ENCODE results near the gene GRAMD1B.

Gene GRAMD1B

GRCh38 chr11:123416566-123416965 lies 13.5 kb upstream of the GRAMD1B start:
- H3K79me2 ChIP-seq (ENCODE audit: insufficient read depth, low read length) = no peaks in the 10 kb centered on the region
- H4K20me1 ChIP-seq (ENCODE audit: insufficient read depth, low read length, poor library complexity, severe bottlenecking) = no peaks in the 10 kb centered on the region
- H3K4me1 ChIP-seq (ENCODE audit: insufficient read depth, low read length, poor library complexity, severe bottlenecking) = no peaks in the 10 kb centered on the region
- no peak overlapping the region for H3K4me2 ChIP-seq (ENCODE audit: low read depth, low read length, poor library complexity, severe bottlenecking)
- H3K4me3 ChIP-seq (ENCODE audit: low read length, poor library complexity, severe bottlenecking) = no peak overlapping the region
- no peaks in the 10 kb centered on the region for H3K9me2 ChIP-seq (replicated peaks; ENCODE audit: low read depth, low read length)
- no peak overlapping the region for H3K9ac ChIP-seq (ENCODE audit: low read depth, low read length, poor library complexity, severe bottlenecking)
- H3K36me3 ChIP-seq (ENCODE audit: insufficient read depth, low read length) = no peaks in the 10 kb centered on the region
- no peaks in the 10 kb centered on the region for H3F3A ChIP-seq (ENCODE audit: low read depth)
- no peaks in the 10 kb centered on the region for H3K9me3 ChIP-seq (ENCODE audit: insufficient read depth, low read depth, low read length)
- TF ChIP-seq, protein P1, sequence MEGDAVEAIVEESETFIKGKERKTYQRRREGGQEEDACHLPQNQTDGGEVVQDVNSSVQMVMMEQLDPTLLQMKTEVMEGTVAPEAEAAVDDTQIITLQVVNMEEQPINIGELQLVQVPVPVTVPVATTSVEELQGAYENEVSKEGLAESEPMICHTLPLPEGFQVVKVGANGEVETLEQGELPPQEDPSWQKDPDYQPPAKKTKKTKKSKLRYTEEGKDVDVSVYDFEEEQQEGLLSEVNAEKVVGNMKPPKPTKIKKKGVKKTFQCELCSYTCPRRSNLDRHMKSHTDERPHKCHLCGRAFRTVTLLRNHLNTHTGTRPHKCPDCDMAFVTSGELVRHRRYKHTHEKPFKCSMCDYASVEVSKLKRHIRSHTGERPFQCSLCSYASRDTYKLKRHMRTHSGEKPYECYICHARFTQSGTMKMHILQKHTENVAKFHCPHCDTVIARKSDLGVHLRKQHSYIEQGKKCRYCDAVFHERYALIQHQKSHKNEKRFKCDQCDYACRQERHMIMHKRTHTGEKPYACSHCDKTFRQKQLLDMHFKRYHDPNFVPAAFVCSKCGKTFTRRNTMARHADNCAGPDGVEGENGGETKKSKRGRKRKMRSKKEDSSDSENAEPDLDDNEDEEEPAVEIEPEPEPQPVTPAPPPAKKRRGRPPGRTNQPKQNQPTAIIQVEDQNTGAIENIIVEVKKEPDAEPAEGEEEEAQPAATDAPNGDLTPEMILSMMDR (conservative IDR thresholded peaks at IDR 0.05; ENCODE audit: low read length) = no peak
- no peak overlapping the region for H2AFZ ChIP-seq (ENCODE audit: low read length)
- no peaks in the 10 kb centered on the region for H3K27me3 ChIP-seq (ENCODE audit: insufficient read depth, low read length, poor library complexity, severe bottlenecking)

GRCh38 chr11:123418351-123419114 lies 11.5 kb upstream of the GRAMD1B start:
- Histone ChIP-seq H3F3A (ENCODE audit: low read depth) (no peaks in the 10 kb centered on the region), H3K9me3 (ENCODE audit: insufficient read depth, low read depth, low read length) (no peaks in the 10 kb centered on the region), H3K9ac (ENCODE audit: low read depth, low read length, poor library complexity, severe bottlenecking) (no peak overlapping the region), H4K20me1 (ENCODE audit: insufficient read depth, low read length, poor library complexity, severe bottlenecking) (no peaks in the 10 kb centered on the region), H3K4me2 (ENCODE audit: low read depth, low read length, poor library complexity, severe bottlenecking) (no peak overlapping the region), H3K27me3 (ENCODE audit: insufficient read depth, low read length, poor library complexity, severe bottlenecking) (no peaks in the 10 kb centered on the region), H3K79me2 (ENCODE audit: insufficient read depth, low read length) (no peaks in the 10 kb centered on the region), H3K4me3 (ENCODE audit: low read length, poor library complexity, severe bottlenecking) (no peak overlapping the region), H3K4me1 (ENCODE audit: insufficient read depth, low read length, poor library complexity, severe bottlenecking) (no peaks in the 10 kb centered on the region), H2AFZ (ENCODE audit: low read length) (no peak overlapping the region), H3K9me2 (replicated peaks; ENCODE audit: low read depth, low read length) (no peaks in the 10 kb centered on the region), H3K36me3 (ENCODE audit: insufficient read depth, low read length) (no peaks in the 10 kb centered on the region)
- no peak for TF ChIP-seq EZH2phosphoT487 (IDR thresholded peaks at IDR 0.05; ENCODE audit: borderline replicate concordance)
- TF ChIP-seq, protein P1 (conservative IDR thresholded peaks at IDR 0.05; ENCODE audit: low read length) = no peak

DNA sequence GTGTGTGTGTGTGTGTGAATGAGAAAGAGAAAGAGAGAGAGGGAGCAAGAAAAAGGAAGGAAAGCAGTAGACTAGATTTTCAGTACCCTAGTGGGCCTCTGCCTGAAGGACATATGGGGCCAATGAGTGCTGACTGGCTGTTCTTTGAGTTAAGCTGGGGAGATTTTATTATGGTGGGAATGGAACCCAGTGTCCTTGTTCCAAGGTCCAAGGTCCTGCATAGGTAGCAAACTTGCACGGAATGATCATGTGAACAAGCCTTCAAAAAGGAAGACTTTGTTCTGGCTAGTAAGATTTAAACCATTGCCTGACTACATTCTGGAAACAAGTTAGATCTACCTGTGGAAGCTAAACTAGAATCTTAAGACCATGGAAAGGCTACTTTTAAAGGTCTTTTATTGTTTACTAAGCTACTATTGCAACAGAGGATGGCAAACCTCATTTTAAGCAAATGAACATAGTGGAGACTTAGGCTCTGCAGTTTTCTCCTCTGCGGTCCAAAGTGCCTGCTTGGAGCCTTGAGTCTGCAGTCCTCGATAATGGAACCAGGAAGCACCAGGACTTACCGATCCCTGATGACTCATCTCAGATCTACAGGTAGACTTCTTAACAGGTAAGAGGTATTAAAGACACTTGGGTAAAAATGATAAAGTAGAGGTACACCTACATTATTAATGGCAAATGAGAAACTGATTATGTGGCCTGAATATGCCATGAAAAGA lies 10.2 kb upstream of the GRAMD1B start:
- H4K20me1 ChIP-seq (ENCODE audit: insufficient read depth, low read length, poor library complexity, severe bottlenecking) = no peaks in the 10 kb centered on the region
- H2AFZ ChIP-seq (ENCODE audit: low read length) = no peak overlapping the region
- no peaks in the 10 kb centered on the region for H3F3A ChIP-seq (ENCODE audit: low read depth)
- no peaks in the 10 kb centered on the region for H3K9me3 ChIP-seq (ENCODE audit: insufficient read depth, low read depth, low read length)
- H3K4me1 ChIP-seq (ENCODE audit: insufficient read depth, low read length, poor library complexity, severe bottlenecking) = no peaks in the 10 kb centered on the region
- no peaks in the 10 kb centered on the region for H3K79me2 ChIP-seq (ENCODE audit: insufficient read depth, low read length)
- H3K9me2 ChIP-seq (replicated peaks; ENCODE audit: low read depth, low read length) = no peaks in the 10 kb centered on the region
- TF ChIP-seq EZH2phosphoT487 (IDR thresholded peaks at IDR 0.05; ENCODE audit: borderline replicate concordance) = no peak
- TF ChIP-seq, protein P1 (conservative IDR thresholded peaks at IDR 0.05; ENCODE audit: low read length) = no peak
- no peaks in the 10 kb centered on the region for H3K27me3 ChIP-seq (ENCODE audit: insufficient read depth, low read length, poor library complexity, severe bottlenecking)
- H3K4me3 ChIP-seq (ENCODE audit: low read length, poor library complexity, severe bottlenecking) = no peak overlapping the region
- H3K4me2 ChIP-seq (ENCODE audit: low read depth, low read length, poor library complexity, severe bottlenecking) = no peak overlapping the region
- H3K36me3 ChIP-seq (ENCODE audit: insufficient read depth, low read length) = no peaks in the 10 kb centered on the region
- H3K9ac ChIP-seq (ENCODE audit: low read depth, low read length, poor library complexity, severe bottlenecking) = no peak overlapping the region

All from Loucy (cell line).